Right lobe of liver (tissue), 6 donors: ENCODE results near the gene NEU1. TPM values are rescaled to one million over a fixed set of nuclear protein-coding genes. Genes with fewer than 3 reads are reported as not detected.
"Not testable (repeated sequence)": the region's sequence is repeated elsewhere in the genome, so short reads cannot be mapped to it uniquely, and the experiment has no call there.

ENCODE experiments used
- ATAC-seq, 4 donors: fragments of 200-7000 bp; cut with Tn5 transposase; one replicate each; pipeline ENCODE4 v1.9.1; 2020; ENCODE audit warnings: mild to moderate bottlenecking in 4 of 4, moderate library complexity in 4 of 4
- DNase-seq, 3 donors: peaks; one replicate each; pipeline ENCODE4 v3.0.0-alpha.2; 2020
- H3K27ac ChIP-seq, 3 donors: fragments of 200-600 bp; one replicate each; pipeline ENCODE4 v1.8.0; 2022
- H3K27me3 ChIP-seq, 2 donors: fragments of 200-600 bp; one replicate each; pipeline ENCODE4 v1.8.0; 2022
- H3K36me3 ChIP-seq, 4 donors: fragments of 200-600 bp; sonication (generic) in 1 of 4; one replicate each; pipeline versions ENCODE4 v1.5.1 to v1.8.0; 2017 to 2022; ENCODE audit warnings: control low read depth in 1 of 4
- H3K4me1 ChIP-seq, 4 donors: fragments of 200-600 bp; sonication (generic) in 1 of 4; one replicate each; pipeline versions ENCODE4 v1.5.1 to v1.8.0; 2017 to 2022; ENCODE audit warnings: control low read depth in 1 of 4
- H3K4me3 ChIP-seq, 3 donors: fragments of 200-600 bp; one replicate each; pipeline ENCODE4 v1.8.0; 2022
- H3K9me3 ChIP-seq, 4 donors: fragments of 200-600 bp; sonication (generic) in 1 of 4; one replicate each; pipeline versions ENCODE4 v1.5.1 to v1.8.0; 2017 to 2022; ENCODE audit warnings: control low read depth in 1 of 4
- POLR2A ChIP-seq: fragments of 450-650 bp; IDR thresholded peaks from one replicate; pipeline ENCODE4 v1.6.1; 2017; ENCODE audit warnings: antibody characterized with exemption, mild to moderate bottlenecking
- WGBS: methylation state at CpG from one replicate; pipeline ENCODE4 v1.1.6; 2018; ENCODE audit warnings: low coverage, low lambda C conversion rate; ENCODE audit not compliant: insufficient coverage; ENCODE audit errors: missing lambda C conversion rate; 5-methylcytosine and 5-hydroxymethylcytosine counted together
- intact Hi-C, 2 donors: fragments of 100-400 bp; cut with DNase I; formaldehyde crosslinking; loops; one replicate each; pipeline versions ENCODE4 v1.11.2 to v1.14.1; 2022
- total RNA-seq, 6 experiments: library from RNA; depleted of rRNA in 2 of 6; stranded (reverse); fragments of >200 nt in 2 of 6; fragmentation: NEBNext Ultra II Directional in 3 of 6; extraction: Animal tissue kit (Norgen Biotek cat#: 25700) in 3 of 6; gene quantifications; one replicate each; pipeline versions ENCODE4 v1.1.0 to v1.2.4, GENCODE V29; 2016 to 2023
- TF ChIP-seq, protein P1 (sequence below), 4 donors: fragments of 200-600 bp in 3 of 4; fragments of 450-650 bp in 1 of 4; IDR thresholded peaks; one replicate each; pipeline versions ENCODE4 v1.5.1 to v1.8.0; 2016 to 2022; ENCODE audit warnings: antibody characterized with exemption in 4 of 4, mild to moderate bottlenecking in 2 of 4
- donor health status: DM: no; HTN: yes; CAD: no.
- donor health status: DM: no; HTN: no; CAD: no.
- donor health status: DM: no; HTN: no; CAD: no.
- donor health status: DM: no; HTN: yes; CAD: no.
- donor health status: DM: no; HTN: yes; CAD: no.

NEU1 gene
- total RNA-seq, 6 experiments from 2014 or later = 20.3 to 44.8 (median 34.1) TPM

GRCh38 chr6:31860349-31860748 is 2.3 kb downstream of the NEU1 start:
- Histone ChIP-seq H3K27me3 (no peaks in the 10 kb centered on the region), H3K27ac (no peak overlapping the region), H3K4me1 (peaks cover 0 to 15% (median 0%) of the 10 kb centered on the region in 4 donors), H3K4me3 (no peak overlapping the region), H3K36me3 (peaks cover 0 to 24% (median 3%) of the 10 kb centered on the region in 4 donors), H3K9me3 (no peaks in the 10 kb centered on the region)
- intact Hi-C loops = no loop called here
- 95% methylated on average over 4 of the region's 13 CpGs for WGBS
- no peak for ATAC-seq
- no peak for DNase-seq
- TF ChIP-seq, protein P1, sequence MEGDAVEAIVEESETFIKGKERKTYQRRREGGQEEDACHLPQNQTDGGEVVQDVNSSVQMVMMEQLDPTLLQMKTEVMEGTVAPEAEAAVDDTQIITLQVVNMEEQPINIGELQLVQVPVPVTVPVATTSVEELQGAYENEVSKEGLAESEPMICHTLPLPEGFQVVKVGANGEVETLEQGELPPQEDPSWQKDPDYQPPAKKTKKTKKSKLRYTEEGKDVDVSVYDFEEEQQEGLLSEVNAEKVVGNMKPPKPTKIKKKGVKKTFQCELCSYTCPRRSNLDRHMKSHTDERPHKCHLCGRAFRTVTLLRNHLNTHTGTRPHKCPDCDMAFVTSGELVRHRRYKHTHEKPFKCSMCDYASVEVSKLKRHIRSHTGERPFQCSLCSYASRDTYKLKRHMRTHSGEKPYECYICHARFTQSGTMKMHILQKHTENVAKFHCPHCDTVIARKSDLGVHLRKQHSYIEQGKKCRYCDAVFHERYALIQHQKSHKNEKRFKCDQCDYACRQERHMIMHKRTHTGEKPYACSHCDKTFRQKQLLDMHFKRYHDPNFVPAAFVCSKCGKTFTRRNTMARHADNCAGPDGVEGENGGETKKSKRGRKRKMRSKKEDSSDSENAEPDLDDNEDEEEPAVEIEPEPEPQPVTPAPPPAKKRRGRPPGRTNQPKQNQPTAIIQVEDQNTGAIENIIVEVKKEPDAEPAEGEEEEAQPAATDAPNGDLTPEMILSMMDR (IDR thresholded peaks at IDR 0.05) = no peak

DNA sequence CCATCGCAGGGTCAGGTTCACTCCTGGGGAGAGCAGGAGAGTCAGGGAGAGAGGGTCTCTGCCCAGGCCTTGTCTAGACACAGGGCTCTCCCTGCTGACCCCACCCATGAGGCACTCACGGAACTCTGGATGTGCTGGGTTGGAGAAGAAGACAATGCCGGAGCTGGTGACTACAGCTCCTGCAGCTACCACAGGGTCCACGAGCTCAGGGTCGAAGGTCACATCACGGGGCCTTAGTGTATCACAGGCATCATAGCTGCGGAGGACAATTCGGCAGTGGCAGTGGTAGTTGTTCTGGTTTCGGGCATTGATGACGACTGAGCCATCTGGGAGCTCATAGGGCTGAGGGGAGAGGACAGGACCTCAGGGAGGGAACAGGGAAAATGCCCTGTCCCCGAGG is 2.7 kb downstream of the NEU1 start:
- H3K4me3 ChIP-seq = no peak overlapping the region
- no peak for TF ChIP-seq POLR2A
- TF ChIP-seq, protein P1 (IDR thresholded peaks at IDR 0.05) = no peak
- intact Hi-C loops = no loop called here
- no peak for ATAC-seq
- 89% methylated on average over 5 of the region's 11 CpGs for WGBS
- no peak overlapping the region for H3K27ac ChIP-seq
- no peaks in the 10 kb centered on the region for H3K9me3 ChIP-seq
- DNase-seq = no peak
- H3K27me3 ChIP-seq = no peaks in the 10 kb centered on the region
- peaks cover 0 to 13% (median 0%) of the 10 kb centered on the region in 4 donors for H3K4me1 ChIP-seq
- peaks cover 0 to 24% (median 3%) of the 10 kb centered on the region in 4 donors for H3K36me3 ChIP-seq

DNA sequence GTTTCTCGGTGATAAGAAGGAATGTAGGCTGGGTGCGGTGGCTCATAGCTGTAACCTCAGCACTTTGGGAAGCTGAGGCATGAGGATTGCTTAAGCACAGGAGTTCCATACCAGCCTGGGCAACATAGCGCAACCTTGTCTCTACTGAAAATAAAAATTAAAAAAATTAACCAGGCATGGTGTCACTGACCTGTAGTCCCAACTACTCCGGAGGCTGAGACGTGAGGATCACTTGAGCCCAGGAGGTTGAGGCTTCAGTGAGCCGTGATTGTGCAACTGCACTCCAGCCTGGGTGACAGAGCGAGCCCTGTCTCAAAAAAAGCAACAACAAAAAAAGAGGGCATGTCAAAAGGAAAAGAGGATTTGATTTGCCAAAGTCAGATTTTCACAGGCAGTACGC is 3.9 kb downstream of the NEU1 start:
- Histone ChIP-seq H3K9me3 (no peaks in the 10 kb centered on the region), H3K27ac (no peak overlapping the region), H3K4me3 (no peak overlapping the region), H3K27me3 (no peaks in the 10 kb centered on the region), H3K4me1 (peaks cover 0 to 6% (median 0%) of the 10 kb centered on the region in 4 donors), H3K36me3 (peaks cover 0 to 24% (median 3%) of the 10 kb centered on the region in 4 donors)
- intact Hi-C loops = no loop called here
- TF ChIP-seq POLR2A = no peak
- TF ChIP-seq, protein P1 (IDR thresholded peaks at IDR 0.05) = no peak
- DNase-seq (no peak), ATAC-seq (no peak)
- WGBS = 89% methylated on average over 6 of the region's 8 CpGs

DNA sequence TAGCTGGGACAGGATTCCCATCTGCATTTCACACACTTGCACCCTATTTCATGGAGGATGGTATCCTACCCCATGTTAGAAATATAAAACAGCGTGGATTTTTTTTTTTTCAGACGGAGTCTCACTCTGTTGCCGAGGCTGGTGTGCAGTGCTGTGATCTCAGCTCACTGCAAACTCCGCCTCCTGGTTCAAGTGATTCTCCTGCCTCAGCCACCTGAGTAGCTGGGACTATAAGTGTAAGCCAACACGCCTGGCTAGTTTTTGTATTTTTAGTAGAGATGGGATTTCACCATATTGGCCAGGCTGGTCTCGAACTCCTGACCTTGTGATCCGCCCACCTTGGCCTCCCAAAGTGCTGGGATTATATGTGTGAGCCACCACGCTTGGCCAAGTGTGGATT is 4.8 kb downstream of the NEU1 start:
- H3K36me3 ChIP-seq = peaks cover 0 to 24% (median 3%) of the 10 kb centered on the region in 4 donors
- ATAC-seq, DNase-seq, H3K4me3 ChIP-seq, H3K27ac ChIP-seq, intact Hi-C loops, H3K27me3 ChIP-seq, H3K4me1 ChIP-seq, H3K9me3 ChIP-seq: not testable (repeated sequence)
- no CpG with 5 or more reads among the region's 8 CpGs for WGBS

DNA sequence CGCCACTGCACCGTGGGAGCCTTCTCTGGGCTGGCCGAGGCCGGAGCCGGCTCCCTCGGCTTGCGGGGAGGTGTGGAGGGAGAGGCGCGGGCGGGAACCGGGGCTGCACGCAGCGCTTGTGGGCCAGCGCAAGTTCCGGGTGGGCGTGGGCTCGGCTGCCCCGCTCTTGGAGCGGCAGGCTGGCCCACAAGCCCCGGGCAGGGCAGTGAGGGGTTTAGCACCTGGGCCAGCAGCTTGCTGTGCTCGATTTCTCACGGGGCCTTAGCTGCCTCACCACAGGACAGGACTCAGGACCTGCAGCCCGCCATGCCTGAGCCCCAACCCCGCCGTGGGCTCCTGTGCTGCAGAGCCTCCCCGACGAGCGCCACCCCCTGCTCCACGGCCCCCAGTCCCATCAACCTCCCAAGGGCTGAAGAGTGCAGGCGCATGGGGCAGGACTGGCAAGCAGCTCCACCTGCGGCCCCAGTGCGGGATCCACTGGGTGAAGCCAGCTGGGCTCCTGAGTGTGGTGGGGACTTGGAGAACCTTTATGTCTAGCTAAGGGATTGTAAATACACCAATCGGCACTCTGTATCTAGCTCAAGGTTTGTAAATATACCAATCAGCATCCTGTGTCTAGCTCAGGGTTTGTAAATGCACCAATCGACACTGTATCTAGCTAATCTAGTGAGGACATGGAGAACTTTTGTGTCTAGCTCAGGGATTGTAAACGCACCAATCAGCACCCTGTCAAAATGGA is 10.5 kb downstream of the NEU1 start:
- H3K36me3 ChIP-seq, intact Hi-C loops, DNase-seq, H3K27me3 ChIP-seq, ATAC-seq, H3K27ac ChIP-seq, H3K9me3 ChIP-seq, H3K4me3 ChIP-seq: not testable (repeated sequence)
- WGBS = no CpG with 5 or more reads among the region's 35 CpGs
- H3K4me1 ChIP-seq = peaks cover 0 to 10% (median 0%) of the 10 kb centered on the region in 4 donors
